ENCODE measurements around the gene ACTR3C.
A peak's percentile ranks its signal among the peaks of the same experiment; 100 is the strongest.

ACTR3C gene
- long read RNA-seq, donor 1, full-length matches to known transcripts: 2 of 2 reads
- long read RNA-seq, donor 1, partial matches to known transcripts: 0 of 2 reads
- long read RNA-seq, donor 1, other reads (novel, unspliced or antisense): 0 of 2 reads
- long read RNA-seq, donor 2: 0 reads
- long read RNA-seq, donor 3: 0 reads
- long read RNA-seq, donor 4, full-length matches to known transcripts: 2 of 2 reads
- long read RNA-seq, donor 4, partial matches to known transcripts: 0 of 2 reads
- long read RNA-seq, donor 4, other reads (novel, unspliced or antisense): 0 of 2 reads
- long read RNA-seq, donor 5: 0 reads
- long read RNA-seq, donor 6, full-length matches to known transcripts: 1 of 1 reads
- long read RNA-seq, donor 6, partial matches to known transcripts: 0 of 1 reads
- long read RNA-seq, donor 6, other reads (novel, unspliced or antisense): 0 of 1 reads
- long read RNA-seq, donor 7, full-length matches to known transcripts: 4 of 4 reads
- long read RNA-seq, donor 7, partial matches to known transcripts: 0 of 4 reads
- long read RNA-seq, donor 7, other reads (novel, unspliced or antisense): 0 of 4 reads
- long read RNA-seq, donor 8, partial matches to known transcripts: 0 of 8 reads
- long read RNA-seq, donor 8, other reads (novel, unspliced or antisense): 7 of 8 reads

- peak; percentile 88 for DNase-seq
These were observed at the start of gene ACTR3C, which contains the start of gene LRRC61 for GRCh38 chr7:150322833-150323681. Gene ACTR3C (minus strand): TSS chr7:150323545. CDS start chr7:150295296, 28,249 bp downstream. Gene LRRC61 (plus strand): TSS chr7:150323355. CDS start chr7:150336862, 13,507 bp downstream.

- DNase-seq: no peak
These were observed 49.1 kb upstream of the ACTR3C start for GRCh38 chr7:150372271-150373048.

GRCh38 chr7:150371996-150372270 lies 48.6 kb upstream of the ACTR3C start:
- no peak for DNase-seq

GRCh38 chr7:150371131-150371995 lies 48.0 kb upstream of the ACTR3C start:
- no peak for DNase-seq

- DNase-seq: no peak
These were observed 47.3 kb upstream of the ACTR3C start for GRCh38 chr7:150370612-150371071.

GRCh38 chr7:150369748-150370501 lies 46.6 kb upstream of the ACTR3C start:
- no peak for DNase-seq

GRCh38 chr7:150368884-150369747 lies 45.8 kb upstream of the ACTR3C start:
- DNase-seq: peak; percentile 81

GRCh38 chr7:150368096-150368883 lies 44.9 kb upstream of the ACTR3C start, which contains the start of gene REPIN1:
Gene REPIN1 (plus strand): TSS chr7:150368822. CDS start chr7:150369712, 890 bp downstream.
- peak; percentile 96 for DNase-seq

GRCh38 chr7:150367677-150368095 lies 44.3 kb upstream of the ACTR3C start:
- no peak for DNase-seq

- DNase-seq: no peak
These were observed 42.5 kb upstream of the ACTR3C start for GRCh38 chr7:150365673-150366398.

GRCh38 chr7:150365194-150365593 lies 41.8 kb upstream of the ACTR3C start:
- DNase-seq: no peak

- no peak for DNase-seq
These were observed 40.5 kb upstream of the ACTR3C start for GRCh38 chr7:150363872-150364271.

- peak; percentile 16 for DNase-seq
These were observed 40.0 kb upstream of the ACTR3C start for GRCh38 chr7:150363370-150363769.

GRCh38 chr7:150361807-150362621 lies 38.7 kb upstream of the ACTR3C start:
- DNase-seq: peak; percentile 42

- DNase-seq: no peak
These were observed 38.1 kb upstream of the ACTR3C start for GRCh38 chr7:150361402-150361801.

GRCh38 chr7:150360363-150361058 lies 37.2 kb upstream of the ACTR3C start:
- DNase-seq: no peak

Measured in right kidney (tissue), 9 donors.